Measurements from ENCODE around the gene SH3RF2.
"Not testable (repeated sequence)": the region's sequence is repeated elsewhere in the genome, so short reads cannot be mapped to it uniquely, and the experiment has no call there.

The SH3RF2 gene

GRCh38 chr5:145948047-145948446 lies 11.7 kb downstream of the SH3RF2 start:
- in situ Hi-C loops (cut with MboI; ENCODE audit: low sequenced_read_pairs) = no loop called here

DNA sequence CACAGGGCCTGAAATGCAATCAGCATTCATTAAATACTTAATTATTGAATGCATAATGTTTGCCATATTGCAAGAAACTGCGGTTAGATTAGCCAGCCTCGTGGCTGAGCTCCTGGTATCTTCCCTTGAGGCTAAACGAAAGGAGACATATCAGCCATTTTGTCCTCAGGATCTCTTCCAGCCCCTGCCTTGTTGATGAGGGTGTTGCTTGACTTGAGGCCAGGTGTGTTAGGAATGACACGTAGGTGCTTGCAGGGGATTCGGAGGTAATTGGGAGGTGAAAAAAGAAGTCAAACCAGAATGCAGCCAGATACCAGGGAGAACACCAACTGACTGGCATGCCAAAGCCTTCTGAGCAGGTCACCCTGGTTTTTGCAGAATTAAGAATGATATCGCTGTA lies 12.5 kb downstream of the SH3RF2 start:
- in situ Hi-C loops (cut with MboI; ENCODE audit: low sequenced_read_pairs) = no loop called here

DNA sequence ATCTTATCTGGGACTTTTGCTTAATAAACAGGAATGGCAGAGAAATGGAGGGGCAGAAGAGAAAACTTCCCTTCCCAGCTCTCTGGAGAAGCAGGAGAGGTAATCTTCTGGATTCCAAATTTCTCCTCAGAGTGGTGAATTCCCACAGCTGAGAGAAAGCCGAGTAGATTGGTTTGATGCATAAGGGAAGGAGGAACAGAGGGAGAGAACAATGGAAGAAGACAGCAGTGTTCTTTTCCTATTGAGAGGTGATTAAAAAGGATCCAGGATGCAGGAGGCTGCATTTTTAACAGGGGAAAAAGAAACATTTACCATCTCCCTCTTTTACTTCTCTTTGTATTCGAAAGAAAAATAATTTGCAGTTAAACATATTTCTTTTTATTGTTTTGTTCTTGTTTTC lies 13.1 kb downstream of the SH3RF2 start:
- in situ Hi-C loops (cut with MboI; ENCODE audit: low sequenced_read_pairs) = no loop called here

- in situ Hi-C loops (cut with MboI; ENCODE audit: low sequenced_read_pairs) = no loop called here
These were observed 14.7 kb downstream of the SH3RF2 start for GRCh38 chr5:145951071-145951470.

- in situ Hi-C loops (cut with MboI; ENCODE audit: low sequenced_read_pairs) = no loop called here
These were observed 16.8 kb downstream of the SH3RF2 start for GRCh38 chr5:145953202-145953601.

DNA sequence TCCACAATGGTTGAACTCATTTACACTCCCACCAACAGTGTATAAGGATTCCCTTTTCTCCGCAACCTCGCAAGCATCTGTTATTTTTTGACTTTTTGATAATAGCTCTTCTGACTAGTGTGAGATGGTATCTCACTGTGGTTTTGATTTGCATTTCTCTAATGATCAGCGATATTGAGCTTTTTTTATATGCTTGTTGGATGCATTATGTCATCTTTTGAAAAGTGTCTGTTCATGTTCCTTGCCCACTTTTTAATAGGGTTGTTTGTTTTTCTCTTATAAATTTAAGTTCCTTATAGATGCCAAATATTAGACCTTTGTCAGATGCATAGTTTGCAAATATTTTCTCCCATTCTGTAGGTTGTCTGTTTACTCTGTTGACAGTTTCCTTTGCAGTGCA lies 17.8 kb downstream of the SH3RF2 start:
- in situ Hi-C loops (cut with MboI; ENCODE audit: low sequenced_read_pairs) = not testable (repeated sequence)

GRCh38 chr5:145957388-145957787 lies 21.0 kb downstream of the SH3RF2 start:
- in situ Hi-C loops (cut with MboI; ENCODE audit: low sequenced_read_pairs) = no loop called here

DNA sequence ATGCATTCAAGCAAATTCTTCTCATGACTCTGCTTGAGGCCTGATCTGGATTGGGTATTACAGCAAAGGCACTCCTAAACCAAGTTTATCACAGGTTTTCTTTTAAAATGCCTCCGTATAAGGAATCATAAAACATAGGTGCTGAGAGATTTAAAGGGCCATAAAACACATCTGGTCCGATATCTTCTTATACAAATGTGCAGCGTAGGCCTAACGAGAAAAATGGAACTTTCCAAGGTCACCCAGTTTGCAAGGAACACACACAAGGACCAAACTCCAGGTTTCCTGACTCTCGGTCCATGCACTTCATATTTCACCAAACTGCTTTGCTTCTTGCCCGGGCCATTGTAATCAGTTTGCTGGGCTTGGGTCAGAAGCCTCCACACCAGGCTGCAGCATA lies 22.1 kb downstream of the SH3RF2 start:
- in situ Hi-C loops (cut with MboI; ENCODE audit: low sequenced_read_pairs) = no loop called here

DNA sequence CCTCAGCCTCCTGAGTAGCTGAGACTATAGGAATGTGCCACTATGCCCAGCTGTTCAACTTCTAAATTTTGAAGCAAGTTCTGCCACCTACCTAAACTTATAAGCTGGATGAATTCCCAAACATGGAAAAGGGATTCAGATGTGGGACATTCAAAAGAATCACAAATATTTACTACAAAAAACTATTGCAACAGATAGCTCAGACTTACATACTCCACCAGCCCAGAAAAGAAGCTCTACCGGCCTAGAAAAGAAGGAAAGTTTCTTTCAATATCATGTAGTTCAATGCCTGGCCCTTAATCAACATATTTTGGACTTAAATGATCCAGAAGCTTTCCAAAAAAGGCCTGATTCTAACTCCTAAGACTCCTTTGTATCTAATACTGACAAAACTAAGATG lies 23.8 kb downstream of the SH3RF2 start:
- in situ Hi-C loops (cut with MboI; ENCODE audit: low sequenced_read_pairs) = no loop called here

DNA sequence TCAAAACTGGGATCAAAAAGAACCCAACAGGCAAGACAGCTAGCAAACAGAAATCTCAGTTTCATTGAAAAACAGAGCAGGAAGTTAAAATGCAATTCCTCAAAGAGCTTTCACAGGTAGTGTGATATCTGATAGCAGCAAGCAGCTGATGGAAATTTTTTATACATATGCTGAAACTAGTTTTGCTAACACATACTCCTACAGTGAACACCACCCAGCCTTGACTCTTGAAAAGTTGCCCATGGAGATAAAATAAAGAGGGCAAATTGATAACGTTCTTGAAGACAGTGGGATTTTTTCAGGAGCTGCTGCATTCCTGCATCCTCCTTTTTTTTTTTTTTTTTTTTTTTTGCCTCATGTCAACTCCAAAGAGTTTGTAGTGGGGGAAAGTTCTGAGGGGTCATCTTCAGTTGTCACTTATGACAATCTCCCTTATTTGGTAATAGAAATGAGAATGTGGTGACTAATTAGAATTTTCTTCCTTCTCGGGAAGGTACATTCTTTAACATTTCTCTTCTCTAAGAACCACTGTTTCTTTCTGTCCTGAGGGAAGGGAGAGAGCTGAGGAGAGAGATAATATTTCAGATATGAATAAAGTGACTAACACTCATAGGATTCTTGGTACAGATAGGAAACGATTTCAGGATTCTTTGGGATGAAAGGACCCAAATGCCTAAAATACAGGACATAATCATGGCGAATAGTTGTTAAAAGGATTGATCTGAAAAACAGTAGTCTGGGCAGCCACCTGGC lies 24.6 kb downstream of the SH3RF2 start:
- in situ Hi-C loops (cut with MboI; ENCODE audit: low sequenced_read_pairs) = no loop called here

- in situ Hi-C loops (cut with MboI; ENCODE audit: low sequenced_read_pairs) = no loop called here
These were observed 25.6 kb downstream of the SH3RF2 start for GRCh38 chr5:145962001-145962400.

GRCh38 chr5:145964008-145964407 lies 27.6 kb downstream of the SH3RF2 start:
- in situ Hi-C loops (cut with MboI; ENCODE audit: low sequenced_read_pairs) = not testable (repeated sequence)

- in situ Hi-C loops (cut with MboI; ENCODE audit: low sequenced_read_pairs) = no loop called here
These were observed 29.4 kb downstream of the SH3RF2 start for GRCh38 chr5:145965804-145966203.

DNA sequence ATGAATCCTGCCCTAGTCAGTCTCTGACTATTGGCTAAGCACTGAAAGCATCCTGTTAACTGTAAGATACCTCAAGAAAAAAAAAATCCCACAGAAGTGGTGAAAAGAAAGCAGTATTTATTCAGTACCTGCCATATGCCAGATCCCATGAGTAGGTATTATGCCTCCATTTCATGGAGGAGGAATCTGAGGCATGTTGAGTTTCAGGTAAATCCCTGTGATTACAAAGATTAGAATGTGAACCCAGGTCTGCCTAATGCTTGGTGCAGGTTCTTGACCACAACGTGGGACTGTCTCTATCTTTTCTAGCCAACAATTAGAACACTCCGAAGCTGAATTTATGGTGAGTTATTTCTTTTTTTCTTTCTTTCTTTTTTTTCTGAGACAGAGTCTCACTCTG lies 30.9 kb downstream of the SH3RF2 start:
- in situ Hi-C loops (cut with MboI; ENCODE audit: low sequenced_read_pairs) = no loop called here

DNA sequence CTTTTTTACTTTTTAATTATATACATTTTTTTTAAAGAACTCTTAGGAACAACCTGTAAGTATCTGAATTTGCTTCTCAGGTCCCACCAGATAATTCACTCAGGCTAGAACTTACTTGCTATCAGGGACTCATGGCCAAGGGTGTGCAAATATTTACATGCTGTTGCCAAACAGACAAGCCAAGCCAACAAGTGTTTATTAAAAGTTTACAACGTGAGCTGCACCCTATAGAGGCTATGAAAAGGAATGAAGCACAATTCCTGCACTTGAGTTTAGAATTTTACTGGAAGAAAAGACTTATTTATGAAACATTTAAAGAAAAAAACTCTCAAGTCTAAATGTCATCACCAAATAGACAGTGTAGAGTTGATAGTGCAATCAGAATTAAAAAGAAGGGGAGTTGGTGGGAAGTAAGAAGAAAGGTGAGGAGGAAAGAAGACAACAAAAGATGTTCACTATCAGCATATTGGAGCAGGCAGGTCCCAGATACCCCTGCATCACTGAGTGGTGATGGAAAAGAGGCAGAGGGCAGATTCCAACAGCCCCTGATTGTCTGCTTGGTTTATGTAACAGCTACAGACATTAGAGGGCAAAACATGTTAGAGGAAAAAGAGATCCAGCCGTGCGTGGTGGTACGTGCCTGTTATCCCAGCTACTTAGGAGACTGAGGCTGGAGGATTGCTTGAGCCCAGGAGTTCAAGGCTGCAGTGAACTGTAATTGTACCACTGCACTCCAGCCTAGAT lies 32.8 kb downstream of the SH3RF2 start:
- in situ Hi-C loops (cut with MboI; ENCODE audit: low sequenced_read_pairs) = no loop called here

GRCh38 chr5:145969714-145970092 lies 33.3 kb downstream of the SH3RF2 start:
- in situ Hi-C loops (cut with MboI; ENCODE audit: low sequenced_read_pairs) = no loop called here

DNA sequence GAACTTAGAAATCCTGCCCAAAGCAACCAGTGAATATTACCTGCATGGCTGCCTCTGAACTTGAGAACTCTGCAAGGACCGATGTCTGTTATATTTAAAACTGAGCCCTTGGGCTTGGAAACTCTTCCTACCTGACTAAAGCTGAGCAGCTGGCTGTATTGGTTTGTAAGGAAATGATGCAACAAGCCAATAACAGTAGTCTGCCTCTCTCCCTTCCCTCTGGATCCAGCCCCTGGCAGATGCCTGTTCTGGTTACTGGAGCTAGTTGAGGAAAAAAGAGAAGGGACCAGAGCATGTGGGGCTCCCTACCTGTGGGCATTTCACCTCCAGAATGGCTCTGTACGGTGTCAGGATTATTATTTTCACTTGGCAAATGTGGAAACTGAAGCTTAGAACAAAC lies 34.7 kb downstream of the SH3RF2 start:
- in situ Hi-C loops (cut with MboI; ENCODE audit: low sequenced_read_pairs) = no loop called here

GRCh38 chr5:145971701-145972100 lies 35.3 kb downstream of the SH3RF2 start:
- in situ Hi-C loops (cut with MboI; ENCODE audit: low sequenced_read_pairs) = no loop called here

DNA sequence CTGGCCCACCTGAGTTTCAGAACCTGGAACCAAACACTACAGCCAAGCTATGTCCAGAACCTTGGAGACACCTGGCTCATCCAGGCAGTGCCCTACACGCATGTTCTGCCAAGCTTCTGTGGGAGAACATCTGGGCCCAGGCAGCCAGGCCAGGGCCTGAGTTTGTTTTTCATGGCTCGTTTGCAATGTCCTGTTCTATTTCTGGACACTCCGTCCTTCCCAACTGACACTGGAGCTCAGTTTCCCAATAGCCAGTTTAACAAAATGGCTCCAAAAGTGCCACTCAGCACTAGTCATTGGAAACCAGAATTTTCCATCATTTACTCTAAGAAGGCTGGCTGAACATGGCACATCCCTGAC lies 38.6 kb downstream of the SH3RF2 start:
- in situ Hi-C loops (cut with MboI; ENCODE audit: low sequenced_read_pairs) = no loop called here

- in situ Hi-C loops (cut with MboI; ENCODE audit: low sequenced_read_pairs) = no loop called here
These were observed 39.1 kb downstream of the SH3RF2 start for GRCh38 chr5:145975361-145976066.

GRCh38 chr5:145976431-145977155 lies 40.2 kb downstream of the SH3RF2 start:
- in situ Hi-C loops (cut with MboI; ENCODE audit: low sequenced_read_pairs) = no loop called here
